ENCODE results near the gene ADGRV1.

GRCh38 chr5:90703932-90704331 is 145.3 kb downstream of the ADGRV1 start:
- TF ChIP-seq POLR2AphosphoS5 (IDR thresholded peaks at IDR 0.05) (no peak), CTCF (IDR thresholded peaks at IDR 0.05) (no peak), POLR2A (IDR thresholded peaks at IDR 0.05) (no peak), EP300 (IDR thresholded peaks at IDR 0.05; ENCODE audit: low read depth) (no peak)
